Body of pancreas (tissue), 4 donors: Measurements from ENCODE around the gene HIPK1. TPM values are rescaled to one million over a fixed set of nuclear protein-coding genes. Genes with fewer than 3 reads are reported as not detected.

Experiments used
- ATAC-seq: fragments of 150-250 bp; one replicate; pipeline ENCODE4 v1.9.1; 2016
- DNase-seq, 4 donors: peaks; one replicate each; pipeline ENCODE4 v3.0.0-alpha.2; 2019
- H3K27ac ChIP-seq, 4 donors: fragments of 200-600 bp; sonication (generic); 1 replicate in 3 of 4; 2 replicates in 1 of 4; pipeline versions ENCODE4 v1.5.1 to v1.6.1; 2016 to 2019; ENCODE audit warnings: mild to moderate bottlenecking in 1 of 4, mixed read lengths in 1 of 4, moderate library complexity in 1 of 4
- H3K27me3 ChIP-seq, 2 donors: fragments of 200-600 bp; sonication (generic); one replicate each; pipeline ENCODE4 v1.6.0; 2016; ENCODE audit warnings: mild to moderate bottlenecking in 1 of 2
- H3K36me3 ChIP-seq, 2 donors: fragments of 200-600 bp; sonication (generic); replicated peaks in 1 of 2; 2 replicates each; pipeline ENCODE4 v1.5.1; 2016; ENCODE audit warnings: low read depth in 2 of 2; ENCODE audit not compliant: insufficient read depth in 1 of 2
- H3K4me1 ChIP-seq: fragments of 200-600 bp; sonication (generic); one replicate; pipeline ENCODE4 v1.6.0; 2016
- H3K4me3 ChIP-seq, 2 donors: fragments of 200-600 bp; sonication (generic); 1 replicate in 1 of 2; 2 replicates in 1 of 2; pipeline ENCODE4 v1.5.1; 2016 to 2019
- H3K9me3 ChIP-seq, 3 donors: fragments of 200-600 bp; sonication (generic); 1 replicate in 2 of 3; 2 replicates in 1 of 3; pipeline ENCODE4 v1.5.1; 2016
- POLR2A ChIP-seq, 3 donors: fragments of 450-650 bp; IDR thresholded peaks; one replicate each; pipeline ENCODE4 v1.6.1; 2016; ENCODE audit warnings: antibody characterized with exemption in 3 of 3, mild to moderate bottlenecking in 2 of 3
- WGBS, 2 donors: methylation state at CpG; one replicate each; pipeline ENCODE4 v1.1.5; 2017; 5-methylcytosine and 5-hydroxymethylcytosine counted together
- intact Hi-C: fragments of 100-400 bp; cut with DNase I; formaldehyde crosslinking; loops from one replicate; pipeline ENCODE4 v1.15.1; 2023
- total RNA-seq, 2 donors: library from RNA; depleted of rRNA; stranded (reverse); fragments of >200 nt; gene quantifications; one replicate each; pipeline ENCODE4 v1.1.0, GENCODE V29; 2016
- TF ChIP-seq, protein P1 (sequence below), 7 experiments: fragments of 450-650 bp in 4 of 7; fragments of 200-600 bp in 3 of 7; sonication (generic) in 3 of 7; IDR thresholded peaks; one replicate each; pipeline ENCODE4 v1.5.1; 2016 to 2019; ENCODE audit warnings: antibody characterized with exemption in 7 of 7

Gene HIPK1
- total RNA-seq, 2 donors from 2014 or later, result 22.7 to 30.1 TPM

DNA sequence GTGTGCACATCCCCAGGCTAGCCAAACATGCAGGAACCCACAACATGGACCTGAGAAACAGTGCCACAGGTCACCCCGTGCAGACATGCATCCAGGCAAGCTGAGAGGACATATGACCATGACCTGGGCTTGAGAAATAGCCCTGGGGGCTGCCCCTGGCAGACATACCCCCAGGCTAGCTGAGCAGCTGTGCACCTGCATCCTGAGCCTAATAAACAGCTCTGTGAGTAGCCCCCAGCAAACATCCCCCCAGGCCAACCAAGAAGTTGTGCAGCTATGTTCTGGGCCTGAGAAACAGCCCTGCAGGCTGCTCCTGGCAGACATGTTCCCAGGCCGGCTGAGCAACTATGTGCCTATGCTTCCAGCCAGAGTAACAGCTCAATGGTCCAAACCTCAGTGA is 64.6 kb downstream of the HIPK1 start:
- DNase-seq (no peak), ATAC-seq (no peak)
- H3K4me1 ChIP-seq, result no peaks in the 10 kb centered on the region
- H3K36me3 ChIP-seq, result no peaks in the 10 kb centered on the region
- no peaks in the 10 kb centered on the region for H3K9me3 ChIP-seq
- no peak overlapping the region for H3K27ac ChIP-seq
- WGBS, 2 donors, result 83 to 92% methylated on average over 1 to 2 of the region's 2 CpGs
- TF ChIP-seq, protein P1, sequence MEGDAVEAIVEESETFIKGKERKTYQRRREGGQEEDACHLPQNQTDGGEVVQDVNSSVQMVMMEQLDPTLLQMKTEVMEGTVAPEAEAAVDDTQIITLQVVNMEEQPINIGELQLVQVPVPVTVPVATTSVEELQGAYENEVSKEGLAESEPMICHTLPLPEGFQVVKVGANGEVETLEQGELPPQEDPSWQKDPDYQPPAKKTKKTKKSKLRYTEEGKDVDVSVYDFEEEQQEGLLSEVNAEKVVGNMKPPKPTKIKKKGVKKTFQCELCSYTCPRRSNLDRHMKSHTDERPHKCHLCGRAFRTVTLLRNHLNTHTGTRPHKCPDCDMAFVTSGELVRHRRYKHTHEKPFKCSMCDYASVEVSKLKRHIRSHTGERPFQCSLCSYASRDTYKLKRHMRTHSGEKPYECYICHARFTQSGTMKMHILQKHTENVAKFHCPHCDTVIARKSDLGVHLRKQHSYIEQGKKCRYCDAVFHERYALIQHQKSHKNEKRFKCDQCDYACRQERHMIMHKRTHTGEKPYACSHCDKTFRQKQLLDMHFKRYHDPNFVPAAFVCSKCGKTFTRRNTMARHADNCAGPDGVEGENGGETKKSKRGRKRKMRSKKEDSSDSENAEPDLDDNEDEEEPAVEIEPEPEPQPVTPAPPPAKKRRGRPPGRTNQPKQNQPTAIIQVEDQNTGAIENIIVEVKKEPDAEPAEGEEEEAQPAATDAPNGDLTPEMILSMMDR (IDR thresholded peaks at IDR 0.05), result no peak
- no peak for TF ChIP-seq POLR2A (IDR thresholded peaks at IDR 0.05)
- H3K4me3 ChIP-seq, result no peak overlapping the region
- intact Hi-C loops, result no loop called here
- H3K27me3 ChIP-seq, result no peaks in the 10 kb centered on the region

DNA sequence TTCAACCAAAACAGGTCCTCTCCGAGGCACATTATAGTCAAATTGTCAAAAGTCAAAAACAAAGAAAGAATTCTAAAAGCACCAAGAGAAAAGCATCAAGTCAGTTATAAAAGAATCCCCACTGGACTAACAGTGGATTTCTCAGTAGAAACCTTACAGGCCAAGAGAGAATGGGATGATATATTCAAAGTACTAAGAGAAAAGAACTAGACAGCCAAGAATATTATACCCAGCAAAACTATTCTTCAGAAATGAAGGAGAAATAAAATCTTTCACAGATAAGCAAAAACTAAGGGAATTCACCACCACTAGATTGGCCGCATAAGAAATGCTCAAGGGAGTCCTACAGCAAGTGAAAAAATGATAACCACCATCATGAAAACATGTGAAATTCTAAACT is 66.3 kb downstream of the HIPK1 start:
- Histone ChIP-seq H3K4me1 (no peaks in the 10 kb centered on the region), H3K36me3 (no peaks in the 10 kb centered on the region), H3K4me3 (no peak overlapping the region), H3K27me3 (no peaks in the 10 kb centered on the region), H3K9me3 (no peaks in the 10 kb centered on the region), H3K27ac (no peak overlapping the region)
- intact Hi-C loops, result no loop called here
- no peak for DNase-seq
- ATAC-seq, result no peak
- TF ChIP-seq POLR2A (IDR thresholded peaks at IDR 0.05), result no peak
- TF ChIP-seq, protein P1 (IDR thresholded peaks at IDR 0.05), result no peak
- WGBS, 2 donors, result 95 to 100% methylated on average over 2 of the region's 2 CpGs

DNA sequence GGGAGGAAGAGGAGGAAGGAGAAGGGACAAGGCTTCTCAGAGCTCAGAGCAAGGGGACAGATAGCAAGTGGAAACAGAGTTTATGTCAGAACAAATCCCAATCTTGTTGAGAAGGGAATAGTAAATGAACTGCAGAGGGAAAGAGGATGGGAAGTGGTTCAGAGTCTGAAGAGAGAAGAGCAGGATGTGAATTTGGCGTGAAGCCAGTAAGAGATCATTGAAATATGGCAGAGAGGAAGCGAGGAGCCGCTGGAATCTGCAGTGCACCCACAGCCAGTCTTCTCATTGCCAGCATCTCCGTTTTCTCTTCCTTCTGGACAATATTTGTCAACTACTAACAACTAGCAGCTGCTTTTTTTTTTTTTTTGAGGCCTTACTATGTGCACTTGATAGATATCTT is 69.2 kb downstream of the HIPK1 start:
- H3K9me3 ChIP-seq, result no peaks in the 10 kb centered on the region
- DNase-seq, result peak in 1 of 4 donors; percentile 22
- WGBS, 2 donors, result 48 to 58% methylated on average over 4 of the region's 4 CpGs
- no peaks in the 10 kb centered on the region for H3K27me3 ChIP-seq
- H3K36me3 ChIP-seq, result no peaks in the 10 kb centered on the region
- no peak overlapping the region for H3K27ac ChIP-seq
- no peak for ATAC-seq
- intact Hi-C loops, result no loop called here
- H3K4me3 ChIP-seq, result no peak overlapping the region
- H3K4me1 ChIP-seq, result no peaks in the 10 kb centered on the region
- TF ChIP-seq, protein P1 (IDR thresholded peaks at IDR 0.05), result no peak
- no peak for TF ChIP-seq POLR2A (IDR thresholded peaks at IDR 0.05)

DNA sequence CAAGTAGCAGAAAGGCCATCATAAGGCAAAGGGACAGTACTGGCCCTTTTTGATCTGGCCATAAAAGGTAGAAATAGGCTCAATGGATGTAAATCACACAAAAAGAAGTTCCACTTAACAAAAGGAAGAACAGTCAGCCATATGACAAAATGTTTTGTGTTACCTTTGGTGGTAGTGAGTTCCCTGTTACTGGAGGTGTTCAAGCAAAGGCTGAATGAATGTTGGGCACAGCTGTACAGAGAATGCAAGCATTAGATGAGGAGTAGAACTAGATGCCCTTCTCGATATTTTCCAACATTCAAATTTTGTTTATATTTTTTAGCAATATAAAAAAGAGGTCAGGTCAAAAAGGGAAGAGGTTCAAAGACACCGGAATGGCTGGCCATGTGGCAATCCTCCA is 70.1 kb downstream of the HIPK1 start:
- H3K9me3 ChIP-seq, result no peaks in the 10 kb centered on the region
- no peaks in the 10 kb centered on the region for H3K36me3 ChIP-seq
- TF ChIP-seq, protein P1 (IDR thresholded peaks at IDR 0.05), result no peak
- no peak for TF ChIP-seq POLR2A (IDR thresholded peaks at IDR 0.05)
- ATAC-seq (no peak), DNase-seq (no peak)
- WGBS, 2 donors, result 72 to 74% methylated on average over 2 of the region's 2 CpGs
- no peaks in the 10 kb centered on the region for H3K27me3 ChIP-seq
- intact Hi-C loops, result no loop called here
- H3K4me1 ChIP-seq, result no peaks in the 10 kb centered on the region
- H3K4me3 ChIP-seq, result no peak overlapping the region
- H3K27ac ChIP-seq, result no peak overlapping the region

DNA sequence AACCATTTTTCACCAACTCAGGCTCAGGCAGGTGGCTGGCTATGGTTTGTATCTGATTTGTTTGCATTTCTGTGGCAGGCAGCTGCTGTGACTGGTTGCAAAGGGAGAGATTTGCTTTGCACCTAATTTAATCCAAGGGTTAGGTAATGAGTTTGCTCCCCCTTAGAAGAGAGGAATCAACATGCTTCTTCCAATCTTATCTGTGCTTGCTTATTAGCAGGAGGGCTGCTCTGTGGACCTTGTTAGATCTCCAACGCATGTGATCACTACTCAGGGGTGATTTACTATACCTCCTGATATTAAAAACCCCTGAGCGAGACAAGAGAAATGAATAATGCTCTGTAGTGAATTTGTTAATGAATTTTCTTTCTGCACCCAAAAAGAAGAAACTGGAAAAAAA is 70.7 kb downstream of the HIPK1 start:
- ATAC-seq (no peak), DNase-seq (no peak)
- no peaks in the 10 kb centered on the region for H3K9me3 ChIP-seq
- 67 to 77% methylated on average over 2 of the region's 2 CpGs for WGBS, 2 donors
- no peak overlapping the region for H3K4me3 ChIP-seq
- no peaks in the 10 kb centered on the region for H3K4me1 ChIP-seq
- intact Hi-C loops, result no loop called here
- no peaks in the 10 kb centered on the region for H3K27me3 ChIP-seq
- TF ChIP-seq, protein P1 (IDR thresholded peaks at IDR 0.05), result no peak
- TF ChIP-seq POLR2A (IDR thresholded peaks at IDR 0.05), result no peak
- H3K36me3 ChIP-seq, result no peaks in the 10 kb centered on the region
- no peak overlapping the region for H3K27ac ChIP-seq
